ENCODE data around the gene TMOD2. TPM values are rescaled to one million over a fixed set of nuclear protein-coding genes. Genes with fewer than 3 reads are reported as not detected.
"Not testable (repeated sequence)": the region's sequence is repeated elsewhere in the genome, so short reads cannot be mapped to it uniquely, and the experiment has no call there.

Gene TMOD2
- total and polyA plus RNA-seq, 9 donors = 5.3 to 14.0 (median 6.2) TPM

- Histone ChIP-seq H3K27ac (ENCODE audit: low read length) (no peak overlapping the region), H3K36me3 (ENCODE audit: control insufficient read depth, insufficient read depth, low read length) (peaks cover 16% of the 10 kb centered on the region)
- 54% methylated on average over 3 of the region's 3 CpGs for WGBS (ENCODE audit: insufficient coverage)
Observed at GRCh38 chr15:51770902-51771301, 19.5 kb downstream of the TMOD2 start.

GRCh38 chr15:51771773-51772172 is 20.4 kb downstream of the TMOD2 start:
- no peaks in the 10 kb centered on the region for H3K27me3 ChIP-seq (ENCODE audit: control insufficient read depth, insufficient read depth, low read length)
- peaks cover 16% of the 10 kb centered on the region for H3K36me3 ChIP-seq (ENCODE audit: control insufficient read depth, insufficient read depth, low read length)
- no peak overlapping the region for H3K27ac ChIP-seq (ENCODE audit: low read length)
- no peaks in the 10 kb centered on the region for H3K9me3 ChIP-seq (replicated peaks; ENCODE audit: control insufficient read depth, low read depth, low read length)
- no peak for DNase-seq
- peaks cover 4% of the 10 kb centered on the region for H3K4me1 ChIP-seq (ENCODE audit: control insufficient read depth, insufficient read depth, low read length)
- no peak overlapping the region for H3K4me3 ChIP-seq (ENCODE audit: low read length)
- no CpG with 5 or more reads among the region's 1 CpG for WGBS (ENCODE audit: insufficient coverage)

More at GRCh38 chr15:51770902-51771301, 19.5 kb downstream of the TMOD2 start:
- DNase-seq = no peak
- H3K4me1 ChIP-seq (ENCODE audit: control insufficient read depth, insufficient read depth, low read length) = peaks cover 4% of the 10 kb centered on the region
- H3K27me3 ChIP-seq (ENCODE audit: control insufficient read depth, insufficient read depth, low read length) = no peaks in the 10 kb centered on the region
- no peaks in the 10 kb centered on the region for H3K9me3 ChIP-seq (replicated peaks; ENCODE audit: control insufficient read depth, low read depth, low read length)
- no peak overlapping the region for H3K4me3 ChIP-seq (ENCODE audit: low read length)

GRCh38 chr15:51774916-51775315 is 23.5 kb downstream of the TMOD2 start:
- no peak overlapping the region for H3K27ac ChIP-seq (ENCODE audit: low read length)
- no peaks in the 10 kb centered on the region for H3K27me3 ChIP-seq (ENCODE audit: control insufficient read depth, insufficient read depth, low read length)
- H3K36me3 ChIP-seq (ENCODE audit: control insufficient read depth, insufficient read depth, low read length) = peaks cover 3% of the 10 kb centered on the region
- H3K4me3 ChIP-seq (ENCODE audit: low read length) = no peak overlapping the region
- WGBS (ENCODE audit: insufficient coverage) = 100% methylated on average over 1 of the region's 3 CpGs
- no peak for DNase-seq
- H3K4me1 ChIP-seq (ENCODE audit: control insufficient read depth, insufficient read depth, low read length) = no peaks in the 10 kb centered on the region
- no peaks in the 10 kb centered on the region for H3K9me3 ChIP-seq (replicated peaks; ENCODE audit: control insufficient read depth, low read depth, low read length)

- Histone ChIP-seq H3K4me1 (ENCODE audit: control insufficient read depth, insufficient read depth, low read length) (no peaks in the 10 kb centered on the region), H3K4me3 (ENCODE audit: low read length) (no peak overlapping the region), H3K27ac (ENCODE audit: low read length) (no peak overlapping the region), H3K27me3 (ENCODE audit: control insufficient read depth, insufficient read depth, low read length) (no peaks in the 10 kb centered on the region), H3K9me3 (replicated peaks; ENCODE audit: control insufficient read depth, low read depth, low read length) (no peaks in the 10 kb centered on the region), H3K36me3 (ENCODE audit: control insufficient read depth, insufficient read depth, low read length) (peaks cover 1% of the 10 kb centered on the region)
- WGBS (ENCODE audit: insufficient coverage) = 66% methylated on average over 3 of the region's 11 CpGs
- peak; percentile 52 for DNase-seq
Observed at GRCh38 chr15:51775967-51776816, 24.8 kb downstream of the TMOD2 start.

GRCh38 chr15:51776952-51777569 is 25.7 kb downstream of the TMOD2 start:
- WGBS (ENCODE audit: insufficient coverage) = 42% methylated on average over 2 of the region's 6 CpGs

GRCh38 chr15:51780636-51781035 is 29.2 kb downstream of the TMOD2 start:
- no peak for DNase-seq
- Histone ChIP-seq H3K4me3 (ENCODE audit: low read length) (no peak overlapping the region), H3K36me3 (ENCODE audit: control insufficient read depth, insufficient read depth, low read length) (no peaks in the 10 kb centered on the region), H3K4me1 (ENCODE audit: control insufficient read depth, insufficient read depth, low read length) (no peaks in the 10 kb centered on the region), H3K9me3 (replicated peaks; ENCODE audit: control insufficient read depth, low read depth, low read length) (no peaks in the 10 kb centered on the region), H3K27ac (ENCODE audit: low read length) (no peak overlapping the region), H3K27me3 (ENCODE audit: control insufficient read depth, insufficient read depth, low read length) (no peaks in the 10 kb centered on the region)
- WGBS (ENCODE audit: insufficient coverage) = no CpG with 5 or more reads among the region's 1 CpG

More at GRCh38 chr15:51776952-51777569, 25.7 kb downstream of the TMOD2 start:
- Histone ChIP-seq H3K4me3 (ENCODE audit: low read length) (no peak overlapping the region), H3K27ac (ENCODE audit: low read length) (no peak overlapping the region), H3K9me3 (replicated peaks; ENCODE audit: control insufficient read depth, low read depth, low read length) (no peaks in the 10 kb centered on the region), H3K4me1 (ENCODE audit: control insufficient read depth, insufficient read depth, low read length) (no peaks in the 10 kb centered on the region), H3K27me3 (ENCODE audit: control insufficient read depth, insufficient read depth, low read length) (no peaks in the 10 kb centered on the region), H3K36me3 (ENCODE audit: control insufficient read depth, insufficient read depth, low read length) (no peaks in the 10 kb centered on the region)
- DNase-seq = peak; percentile 87

- Histone ChIP-seq H3K9me3 (replicated peaks; ENCODE audit: control insufficient read depth, low read depth, low read length) (no peaks in the 10 kb centered on the region), H3K4me1 (ENCODE audit: control insufficient read depth, insufficient read depth, low read length) (no peaks in the 10 kb centered on the region), H3K27ac (ENCODE audit: low read length) (no peak overlapping the region), H3K4me3 (ENCODE audit: low read length) (no peak overlapping the region), H3K27me3 (ENCODE audit: control insufficient read depth, insufficient read depth, low read length) (no peaks in the 10 kb centered on the region), H3K36me3 (ENCODE audit: control insufficient read depth, insufficient read depth, low read length) (peaks cover 4% of the 10 kb centered on the region)
- WGBS (ENCODE audit: insufficient coverage) = no CpG with 5 or more reads among the region's 2 CpGs
- DNase-seq = no peak
Observed at GRCh38 chr15:51781506-51781905, 30.1 kb downstream of the TMOD2 start.

GRCh38 chr15:51782357-51782896 is 31.0 kb downstream of the TMOD2 start:
- no peak for DNase-seq
- peaks cover 4% of the 10 kb centered on the region for H3K36me3 ChIP-seq (ENCODE audit: control insufficient read depth, insufficient read depth, low read length)
- 70% methylated on average over 2 of the region's 7 CpGs for WGBS (ENCODE audit: insufficient coverage)
- no peak overlapping the region for H3K27ac ChIP-seq (ENCODE audit: low read length)
- no peaks in the 10 kb centered on the region for H3K27me3 ChIP-seq (ENCODE audit: control insufficient read depth, insufficient read depth, low read length)
- no peak overlapping the region for H3K4me3 ChIP-seq (ENCODE audit: low read length)
- H3K9me3 ChIP-seq (replicated peaks; ENCODE audit: control insufficient read depth, low read depth, low read length) = no peaks in the 10 kb centered on the region
- no peaks in the 10 kb centered on the region for H3K4me1 ChIP-seq (ENCODE audit: control insufficient read depth, insufficient read depth, low read length)

GRCh38 chr15:51783967-51784366 is 32.6 kb downstream of the TMOD2 start:
- H3K4me3 ChIP-seq (ENCODE audit: low read length) = no peak overlapping the region
- no peaks in the 10 kb centered on the region for H3K4me1 ChIP-seq (ENCODE audit: control insufficient read depth, insufficient read depth, low read length)
- no peaks in the 10 kb centered on the region for H3K9me3 ChIP-seq (replicated peaks; ENCODE audit: control insufficient read depth, low read depth, low read length)
- no peak overlapping the region for H3K27ac ChIP-seq (ENCODE audit: low read length)
- WGBS (ENCODE audit: insufficient coverage) = no CpG with 5 or more reads among the region's 3 CpGs
- peaks cover 4% of the 10 kb centered on the region for H3K36me3 ChIP-seq (ENCODE audit: control insufficient read depth, insufficient read depth, low read length)
- no peaks in the 10 kb centered on the region for H3K27me3 ChIP-seq (ENCODE audit: control insufficient read depth, insufficient read depth, low read length)
- DNase-seq = no peak

- not testable (repeated sequence) for H3K9me3 ChIP-seq (replicated peaks; ENCODE audit: control insufficient read depth, low read depth, low read length); H3K27ac ChIP-seq (ENCODE audit: low read length); DNase-seq; H3K27me3 ChIP-seq (ENCODE audit: control insufficient read depth, insufficient read depth, low read length); H3K36me3 ChIP-seq (ENCODE audit: control insufficient read depth, insufficient read depth, low read length); H3K4me3 ChIP-seq (ENCODE audit: low read length); H3K4me1 ChIP-seq (ENCODE audit: control insufficient read depth, insufficient read depth, low read length)
- 94% methylated on average over 11 of the region's 11 CpGs for WGBS (ENCODE audit: insufficient coverage)
Observed at GRCh38 chr15:51787130-51787529, 35.7 kb downstream of the TMOD2 start.
